Thyroid gland (tissue), 4 donors: ENCODE results near the gene KRT33A.

Source experiments
- POLR2A ChIP-seq, 2 donors: fragments of 450-650 bp; IDR thresholded peaks; one replicate each; pipeline ENCODE4 v1.6.1; 2017; ENCODE audit warnings: antibody characterized with exemption in 2 of 2, mild to moderate bottlenecking in 2 of 2, moderate library complexity in 1 of 2
- TF ChIP-seq, protein P1 (sequence below), 6 experiments: fragments of 200-600 bp in 3 of 6; fragments of 450-650 bp in 3 of 6; sonication (generic) in 3 of 6; IDR thresholded peaks; one replicate each; pipeline ENCODE4 v1.5.1; 2016 to 2019; ENCODE audit warnings: antibody characterized with exemption in 6 of 6, mild to moderate bottlenecking in 2 of 6, inconsistent platforms in 1 of 6, moderate library complexity in 1 of 6

DNA sequence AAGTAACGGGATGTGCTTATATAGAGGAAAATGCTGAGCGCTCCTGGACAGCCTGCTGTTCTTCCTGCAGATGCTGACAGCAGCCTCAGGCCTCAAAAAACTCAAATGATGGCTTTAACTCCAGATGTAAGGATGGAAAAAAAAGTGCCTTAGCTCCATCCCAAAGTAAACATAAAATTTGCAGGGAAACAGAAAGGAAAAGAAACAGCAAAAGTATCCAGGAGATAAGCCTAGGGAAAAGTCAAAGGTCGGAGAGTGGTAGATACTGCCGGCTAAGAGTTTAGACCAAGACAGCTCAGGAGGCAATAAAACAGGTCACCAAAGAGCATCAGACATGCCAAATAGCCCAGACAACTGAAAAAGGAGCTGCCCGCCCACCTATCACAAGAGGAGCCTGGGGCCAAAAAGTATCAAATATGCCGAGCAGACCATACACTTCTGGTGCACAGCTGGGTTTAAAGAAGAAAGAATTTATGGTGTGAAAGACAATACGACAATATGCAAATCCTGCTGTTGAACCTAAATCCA is 39.8 kb upstream of the KRT33A start:
- TF ChIP-seq, protein P1, sequence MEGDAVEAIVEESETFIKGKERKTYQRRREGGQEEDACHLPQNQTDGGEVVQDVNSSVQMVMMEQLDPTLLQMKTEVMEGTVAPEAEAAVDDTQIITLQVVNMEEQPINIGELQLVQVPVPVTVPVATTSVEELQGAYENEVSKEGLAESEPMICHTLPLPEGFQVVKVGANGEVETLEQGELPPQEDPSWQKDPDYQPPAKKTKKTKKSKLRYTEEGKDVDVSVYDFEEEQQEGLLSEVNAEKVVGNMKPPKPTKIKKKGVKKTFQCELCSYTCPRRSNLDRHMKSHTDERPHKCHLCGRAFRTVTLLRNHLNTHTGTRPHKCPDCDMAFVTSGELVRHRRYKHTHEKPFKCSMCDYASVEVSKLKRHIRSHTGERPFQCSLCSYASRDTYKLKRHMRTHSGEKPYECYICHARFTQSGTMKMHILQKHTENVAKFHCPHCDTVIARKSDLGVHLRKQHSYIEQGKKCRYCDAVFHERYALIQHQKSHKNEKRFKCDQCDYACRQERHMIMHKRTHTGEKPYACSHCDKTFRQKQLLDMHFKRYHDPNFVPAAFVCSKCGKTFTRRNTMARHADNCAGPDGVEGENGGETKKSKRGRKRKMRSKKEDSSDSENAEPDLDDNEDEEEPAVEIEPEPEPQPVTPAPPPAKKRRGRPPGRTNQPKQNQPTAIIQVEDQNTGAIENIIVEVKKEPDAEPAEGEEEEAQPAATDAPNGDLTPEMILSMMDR (IDR thresholded peaks at IDR 0.05): no peak
- no peak for TF ChIP-seq POLR2A (IDR thresholded peaks at IDR 0.05)
